Right lobe of liver (tissue), 4 donors: ENCODE results near the gene SYNM.

Experiments used
- POLR2A ChIP-seq: fragments of 450-650 bp; IDR thresholded peaks from one replicate; pipeline ENCODE4 v1.6.1; 2017; ENCODE audit warnings: antibody characterized with exemption, mild to moderate bottlenecking
- TF ChIP-seq, protein P1 (sequence below), 4 donors: fragments of 200-600 bp in 3 of 4; fragments of 450-650 bp in 1 of 4; IDR thresholded peaks; one replicate each; pipeline versions ENCODE4 v1.5.1 to v1.8.0; 2016 to 2022; ENCODE audit warnings: antibody characterized with exemption in 4 of 4, mild to moderate bottlenecking in 2 of 4
- donor health status: DM: no; HTN: no; CAD: no.
- donor health status: DM: no; HTN: no; CAD: no.
- donor health status: DM: no; HTN: yes; CAD: no.

DNA sequence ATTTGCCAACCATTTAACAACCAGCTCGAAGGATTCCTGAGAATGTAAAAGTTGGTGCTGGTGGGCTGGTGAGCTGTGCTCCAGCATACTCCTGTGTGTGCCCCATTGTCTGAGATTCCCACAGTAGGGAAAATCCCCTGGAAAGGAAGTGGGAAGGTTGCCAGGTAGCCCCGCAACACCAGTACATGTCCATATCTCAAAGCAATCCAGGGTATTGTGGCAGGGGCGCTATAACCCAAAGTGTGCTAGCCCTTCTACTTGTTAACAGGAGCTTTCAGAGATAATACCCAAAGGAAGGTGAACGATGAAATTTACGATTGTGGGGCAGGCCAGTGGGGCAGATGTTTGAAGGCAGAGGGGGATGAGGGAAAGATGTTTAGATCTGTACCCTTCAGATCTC is 42.7 kb upstream of the SYNM start:
- TF ChIP-seq, protein P1, sequence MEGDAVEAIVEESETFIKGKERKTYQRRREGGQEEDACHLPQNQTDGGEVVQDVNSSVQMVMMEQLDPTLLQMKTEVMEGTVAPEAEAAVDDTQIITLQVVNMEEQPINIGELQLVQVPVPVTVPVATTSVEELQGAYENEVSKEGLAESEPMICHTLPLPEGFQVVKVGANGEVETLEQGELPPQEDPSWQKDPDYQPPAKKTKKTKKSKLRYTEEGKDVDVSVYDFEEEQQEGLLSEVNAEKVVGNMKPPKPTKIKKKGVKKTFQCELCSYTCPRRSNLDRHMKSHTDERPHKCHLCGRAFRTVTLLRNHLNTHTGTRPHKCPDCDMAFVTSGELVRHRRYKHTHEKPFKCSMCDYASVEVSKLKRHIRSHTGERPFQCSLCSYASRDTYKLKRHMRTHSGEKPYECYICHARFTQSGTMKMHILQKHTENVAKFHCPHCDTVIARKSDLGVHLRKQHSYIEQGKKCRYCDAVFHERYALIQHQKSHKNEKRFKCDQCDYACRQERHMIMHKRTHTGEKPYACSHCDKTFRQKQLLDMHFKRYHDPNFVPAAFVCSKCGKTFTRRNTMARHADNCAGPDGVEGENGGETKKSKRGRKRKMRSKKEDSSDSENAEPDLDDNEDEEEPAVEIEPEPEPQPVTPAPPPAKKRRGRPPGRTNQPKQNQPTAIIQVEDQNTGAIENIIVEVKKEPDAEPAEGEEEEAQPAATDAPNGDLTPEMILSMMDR (IDR thresholded peaks at IDR 0.05) = no peak
- TF ChIP-seq POLR2A = no peak
